ENCODE measurements around the gene CD248. TPM values are rescaled to one million over a fixed set of nuclear protein-coding genes. Genes with fewer than 3 reads are reported as not detected.

Gene CD248
- total and polyA plus RNA-seq, 2 experiments from 2014 or later, result 2.4 to 3.8 TPM

DNA sequence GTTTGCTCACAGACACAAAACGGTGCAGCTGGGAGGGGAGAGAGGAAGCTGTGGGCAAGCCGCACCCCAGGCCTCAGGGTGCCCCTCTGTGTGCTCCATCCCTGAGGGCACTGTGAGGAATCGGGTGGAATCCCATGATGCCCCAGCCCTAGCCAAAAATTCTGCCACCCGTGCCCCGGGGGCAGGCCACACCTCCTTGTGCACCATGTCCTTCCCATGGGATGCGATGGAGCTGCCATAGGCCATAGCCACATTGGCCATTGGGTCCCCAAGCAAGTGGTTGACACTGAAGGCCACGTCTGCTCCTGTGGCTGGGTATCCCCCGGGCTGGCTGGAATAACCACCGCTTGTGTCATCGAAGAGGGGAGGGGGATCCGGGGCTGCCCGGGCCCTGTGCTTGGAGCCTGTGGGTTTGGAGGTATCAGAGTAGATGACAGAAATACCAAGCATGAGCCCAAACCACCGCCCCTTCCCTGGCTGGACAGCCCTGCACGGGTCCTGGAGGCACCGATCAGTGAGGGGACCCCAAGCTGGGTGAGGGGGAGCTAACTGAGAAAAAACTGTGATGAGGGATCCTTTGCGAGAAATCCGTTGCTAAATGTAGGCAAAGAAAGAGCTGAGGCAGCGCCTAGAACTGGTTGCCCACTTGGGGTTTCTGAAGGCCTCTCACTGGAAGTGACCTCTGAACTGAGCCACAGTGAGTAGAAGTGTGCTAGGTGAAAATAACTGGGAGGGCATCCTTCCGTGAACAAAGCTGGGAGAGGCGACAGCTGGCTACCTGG is 28.8 kb downstream of the CD248 start (continued):
- TF ChIP-seq, protein P1, sequence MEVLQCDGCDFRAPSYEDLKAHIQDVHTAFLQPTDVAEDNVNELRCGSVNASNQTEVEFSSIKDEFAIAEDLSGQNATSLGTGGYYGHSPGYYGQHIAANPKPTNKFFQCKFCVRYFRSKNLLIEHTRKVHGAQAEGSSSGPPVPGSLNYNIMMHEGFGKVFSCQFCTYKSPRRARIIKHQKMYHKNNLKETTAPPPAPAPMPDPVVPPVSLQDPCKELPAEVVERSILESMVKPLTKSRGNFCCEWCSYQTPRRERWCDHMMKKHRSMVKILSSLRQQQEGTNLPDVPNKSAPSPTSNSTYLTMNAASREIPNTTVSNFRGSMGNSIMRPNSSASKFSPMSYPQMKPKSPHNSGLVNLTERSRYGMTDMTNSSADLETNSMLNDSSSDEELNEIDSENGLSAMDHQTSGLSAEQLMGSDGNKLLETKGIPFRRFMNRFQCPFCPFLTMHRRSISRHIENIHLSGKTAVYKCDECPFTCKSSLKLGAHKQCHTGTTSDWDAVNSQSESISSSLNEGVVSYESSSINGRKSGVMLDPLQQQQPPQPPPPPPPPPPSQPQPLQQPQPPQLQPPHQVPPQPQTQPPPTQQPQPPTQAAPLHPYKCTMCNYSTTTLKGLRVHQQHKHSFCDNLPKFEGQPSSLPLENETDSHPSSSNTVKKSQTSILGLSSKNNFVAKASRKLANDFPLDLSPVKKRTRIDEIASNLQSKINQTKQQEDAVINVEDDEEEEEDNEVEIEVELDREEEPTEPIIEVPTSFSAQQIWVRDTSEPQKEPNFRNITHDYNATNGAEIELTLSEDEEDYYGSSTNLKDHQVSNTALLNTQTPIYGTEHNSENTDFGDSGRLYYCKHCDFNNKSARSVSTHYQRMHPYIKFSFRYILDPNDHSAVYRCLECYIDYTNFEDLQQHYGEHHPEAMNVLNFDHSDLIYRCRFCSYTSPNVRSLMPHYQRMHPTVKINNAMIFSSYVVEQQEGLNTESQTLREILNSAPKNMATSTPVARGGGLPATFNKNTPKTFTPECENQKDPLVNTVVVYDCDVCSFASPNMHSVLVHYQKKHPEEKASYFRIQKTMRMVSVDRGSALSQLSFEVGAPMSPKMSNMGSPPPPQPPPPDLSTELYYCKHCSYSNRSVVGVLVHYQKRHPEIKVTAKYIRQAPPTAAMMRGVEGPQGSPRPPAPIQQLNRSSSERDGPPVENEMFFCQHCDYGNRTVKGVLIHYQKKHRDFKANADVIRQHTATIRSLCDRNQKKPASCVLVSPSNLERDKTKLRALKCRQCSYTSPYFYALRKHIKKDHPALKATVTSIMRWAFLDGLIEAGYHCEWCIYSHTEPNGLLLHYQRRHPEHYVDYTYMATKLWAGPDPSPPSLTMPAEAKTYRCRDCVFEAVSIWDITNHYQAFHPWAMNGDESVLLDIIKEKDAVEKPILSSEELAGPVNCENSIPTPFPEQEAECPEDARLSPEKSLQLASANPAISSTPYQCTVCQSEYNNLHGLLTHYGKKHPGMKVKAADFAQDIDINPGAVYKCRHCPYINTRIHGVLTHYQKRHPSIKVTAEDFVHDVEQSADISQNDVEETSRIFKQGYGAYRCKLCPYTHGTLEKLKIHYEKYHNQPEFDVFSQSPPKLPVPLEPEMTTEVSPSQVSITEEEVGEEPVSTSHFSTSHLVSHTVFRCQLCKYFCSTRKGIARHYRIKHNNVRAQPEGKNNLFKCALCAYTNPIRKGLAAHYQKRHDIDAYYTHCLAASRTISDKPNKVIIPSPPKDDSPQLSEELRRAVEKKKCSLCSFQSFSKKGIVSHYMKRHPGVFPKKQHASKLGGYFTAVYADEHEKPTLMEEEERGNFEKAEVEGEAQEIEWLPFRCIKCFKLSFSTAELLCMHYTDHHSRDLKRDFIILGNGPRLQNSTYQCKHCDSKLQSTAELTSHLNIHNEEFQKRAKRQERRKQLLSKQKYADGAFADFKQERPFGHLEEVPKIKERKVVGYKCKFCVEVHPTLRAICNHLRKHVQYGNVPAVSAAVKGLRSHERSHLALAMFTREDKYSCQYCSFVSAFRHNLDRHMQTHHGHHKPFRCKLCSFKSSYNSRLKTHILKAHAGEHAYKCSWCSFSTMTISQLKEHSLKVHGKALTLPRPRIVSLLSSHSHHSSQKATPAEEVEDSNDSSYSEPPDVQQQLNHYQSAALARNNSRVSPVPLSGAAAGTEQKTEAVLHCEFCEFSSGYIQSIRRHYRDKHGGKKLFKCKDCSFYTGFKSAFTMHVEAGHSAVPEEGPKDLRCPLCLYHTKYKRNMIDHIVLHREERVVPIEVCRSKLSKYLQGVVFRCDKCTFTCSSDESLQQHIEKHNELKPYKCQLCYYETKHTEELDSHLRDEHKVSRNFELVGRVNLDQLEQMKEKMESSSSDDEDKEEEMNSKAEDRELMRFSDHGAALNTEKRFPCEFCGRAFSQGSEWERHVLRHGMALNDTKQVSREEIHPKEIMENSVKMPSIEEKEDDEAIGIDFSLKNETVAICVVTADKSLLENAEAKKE (CRISPR knock-in tag; IDR thresholded peaks at IDR 0.05), result no peak

DNA sequence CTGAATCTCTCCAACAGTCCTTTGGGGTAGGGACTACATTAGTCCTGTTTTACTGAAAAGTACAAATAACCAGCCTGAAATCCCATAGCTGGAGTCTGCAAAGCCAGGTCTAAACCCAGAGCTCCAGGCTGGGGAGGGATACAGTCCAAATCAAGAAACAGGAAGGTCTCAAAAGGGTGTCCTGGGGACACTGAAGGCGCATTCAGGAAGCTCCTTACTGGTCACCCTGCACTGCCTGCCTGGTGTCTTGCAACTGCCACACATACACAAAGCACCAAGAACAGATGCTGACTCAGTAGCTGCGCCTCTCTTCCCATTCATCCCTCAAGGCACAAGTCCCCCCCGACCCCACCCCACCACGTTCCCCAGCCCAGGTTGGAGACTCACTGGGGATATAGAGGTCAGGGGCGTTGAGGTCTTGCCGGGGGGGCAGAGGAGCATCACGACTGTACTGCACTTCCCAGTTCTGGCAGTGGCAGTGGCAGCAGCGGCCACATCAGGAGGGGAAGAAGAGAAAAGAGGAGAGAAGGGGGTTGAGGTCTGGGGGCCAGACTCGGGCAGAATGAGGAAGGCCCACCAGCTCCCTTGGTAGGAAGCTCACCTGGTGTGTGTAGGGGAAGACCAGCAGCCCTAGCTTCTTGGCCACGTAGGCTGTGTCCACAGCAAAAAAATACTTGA is 29.5 kb downstream of the CD248 start:
- ATAC-seq (no peak), DNase-seq (ENCODE audit: low spot score) (no peak)
- no peak overlapping the region for H3K4me3 ChIP-seq
- peaks cover 22% of the 10 kb centered on the region for H3K27me3 ChIP-seq (ENCODE audit: insufficient read depth)
- H3F3A ChIP-seq (replicated peaks; ENCODE audit: low read depth), result peaks cover 25% of the 10 kb centered on the region; the same call in 1 of the 2 replicates
- H3K36me3 Mint-ChIP-seq (ENCODE audit: low read depth), result no peaks in the 10 kb centered on the region
- peaks cover 23% of the 10 kb centered on the region for H3K4me1 Mint-ChIP-seq
- peaks cover 2% of the 10 kb centered on the region; the same call in 1 of the 3 replicates for H3K9me3 Mint-ChIP-seq
- H3K36me3 ChIP-seq (ENCODE audit: insufficient read depth), result no peaks in the 10 kb centered on the region; the same call in 1 of the 2 replicates
- no peak overlapping the region for H2AFZ ChIP-seq
- no peaks in the 10 kb centered on the region for H3K9me2 ChIP-seq (ENCODE audit: insufficient read depth)
- peaks cover 28% of the 10 kb centered on the region for H3K4me1 ChIP-seq (ENCODE audit: insufficient read depth)
- peak overlapping the region; percentile 95; the same call in 1 of the 2 replicates for H3K4me2 ChIP-seq
- no peak overlapping the region for H3K27ac Mint-ChIP-seq
- no peaks in the 10 kb centered on the region; the same call in none of the 2 replicates for H4K20me1 ChIP-seq (replicated peaks; ENCODE audit: insufficient read depth)
- H3K79me2 ChIP-seq (replicated peaks; ENCODE audit: insufficient read depth), result peaks cover 9% of the 10 kb centered on the region
- H3K4me3 Mint-ChIP-seq, result peak overlapping the region; percentile 94
- no peak overlapping the region for H3K27ac ChIP-seq (ENCODE audit: low read depth)
- H3K27me3 Mint-ChIP-seq (ENCODE audit: insufficient read depth, low read depth, poor library complexity), result peaks cover 35% of the 10 kb centered on the region
- no peak for TF ChIP-seq STAT1 (IDR thresholded peaks at IDR 0.05; ENCODE audit: unreplicated experiment)
- TF ChIP-seq NANOG (IDR thresholded peaks at IDR 0.05; ENCODE audit: borderline replicate concordance), result no peak
- TF ChIP-seq CREB1 (CRISPR knock-in tag; IDR thresholded peaks at IDR 0.05; ENCODE audit: low read depth), result no peak
- TF ChIP-seq, protein P2, sequence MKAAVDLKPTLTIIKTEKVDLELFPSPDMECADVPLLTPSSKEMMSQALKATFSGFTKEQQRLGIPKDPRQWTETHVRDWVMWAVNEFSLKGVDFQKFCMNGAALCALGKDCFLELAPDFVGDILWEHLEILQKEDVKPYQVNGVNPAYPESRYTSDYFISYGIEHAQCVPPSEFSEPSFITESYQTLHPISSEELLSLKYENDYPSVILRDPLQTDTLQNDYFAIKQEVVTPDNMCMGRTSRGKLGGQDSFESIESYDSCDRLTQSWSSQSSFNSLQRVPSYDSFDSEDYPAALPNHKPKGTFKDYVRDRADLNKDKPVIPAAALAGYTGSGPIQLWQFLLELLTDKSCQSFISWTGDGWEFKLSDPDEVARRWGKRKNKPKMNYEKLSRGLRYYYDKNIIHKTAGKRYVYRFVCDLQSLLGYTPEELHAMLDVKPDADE (IDR thresholded peaks at IDR 0.05), result no peak
- TF ChIP-seq, protein P1 (CRISPR knock-in tag; IDR thresholded peaks at IDR 0.05), result no peak
- TF ChIP-seq JUNB (IDR thresholded peaks at IDR 0.05; ENCODE audit: unreplicated experiment), result no peak
